Astrocyte of the cerebellum (primary cell): Measurements from ENCODE around the gene SHISA6.

ENCODE experiments used
- DNase-seq: peaks from one replicate; pipeline ENCODE4 v3.0.0-alpha.2; 2011; ENCODE audit warnings: low read depth
- H3K4me3 ChIP-seq: 2 replicates; pipeline ENCODE4 v1.5.1; 2011; ENCODE audit warnings: mild to moderate bottlenecking, low read depth, low read length, moderate library complexity
- in situ Hi-C: cut with HindIII; loops from 2 replicates; pipeline ENCODE4 v1.10.0; 2017; ENCODE audit warnings: low sequenced_read_pairs
- TF ChIP-seq, protein P1 (sequence below): IDR thresholded peaks from 2 replicates; pipeline ENCODE4 v1.5.1; 2012; ENCODE audit warnings: low read length, low read depth, moderate library complexity, mild to moderate bottlenecking; ENCODE audit errors: missing control alignments

Gene SHISA6

DNA sequence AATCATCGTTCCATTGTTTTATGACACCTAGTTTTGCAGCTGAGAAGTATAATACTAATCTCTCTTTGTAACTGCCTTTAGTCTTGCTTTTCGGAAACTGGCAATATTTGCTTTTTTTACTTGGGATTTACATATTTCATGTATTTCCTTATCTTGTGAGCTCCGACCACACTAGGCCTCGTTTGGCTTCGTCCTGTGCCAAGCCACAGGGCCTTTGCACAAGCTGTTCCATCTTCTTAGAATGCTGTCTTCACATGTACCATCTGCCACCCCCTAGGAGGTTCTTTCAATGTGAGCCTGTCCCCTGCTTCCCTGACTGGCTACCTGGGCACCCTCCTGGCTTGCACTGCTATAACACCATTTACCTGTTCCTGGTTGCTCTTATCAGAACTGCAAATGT, 77.2 kb downstream of the SHISA6 start:
- in situ Hi-C loops = no loop called here
- DNase-seq = no peak
- H3K4me3 ChIP-seq = no peak overlapping the region
- TF ChIP-seq, protein P1, sequence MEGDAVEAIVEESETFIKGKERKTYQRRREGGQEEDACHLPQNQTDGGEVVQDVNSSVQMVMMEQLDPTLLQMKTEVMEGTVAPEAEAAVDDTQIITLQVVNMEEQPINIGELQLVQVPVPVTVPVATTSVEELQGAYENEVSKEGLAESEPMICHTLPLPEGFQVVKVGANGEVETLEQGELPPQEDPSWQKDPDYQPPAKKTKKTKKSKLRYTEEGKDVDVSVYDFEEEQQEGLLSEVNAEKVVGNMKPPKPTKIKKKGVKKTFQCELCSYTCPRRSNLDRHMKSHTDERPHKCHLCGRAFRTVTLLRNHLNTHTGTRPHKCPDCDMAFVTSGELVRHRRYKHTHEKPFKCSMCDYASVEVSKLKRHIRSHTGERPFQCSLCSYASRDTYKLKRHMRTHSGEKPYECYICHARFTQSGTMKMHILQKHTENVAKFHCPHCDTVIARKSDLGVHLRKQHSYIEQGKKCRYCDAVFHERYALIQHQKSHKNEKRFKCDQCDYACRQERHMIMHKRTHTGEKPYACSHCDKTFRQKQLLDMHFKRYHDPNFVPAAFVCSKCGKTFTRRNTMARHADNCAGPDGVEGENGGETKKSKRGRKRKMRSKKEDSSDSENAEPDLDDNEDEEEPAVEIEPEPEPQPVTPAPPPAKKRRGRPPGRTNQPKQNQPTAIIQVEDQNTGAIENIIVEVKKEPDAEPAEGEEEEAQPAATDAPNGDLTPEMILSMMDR = no peak

DNA sequence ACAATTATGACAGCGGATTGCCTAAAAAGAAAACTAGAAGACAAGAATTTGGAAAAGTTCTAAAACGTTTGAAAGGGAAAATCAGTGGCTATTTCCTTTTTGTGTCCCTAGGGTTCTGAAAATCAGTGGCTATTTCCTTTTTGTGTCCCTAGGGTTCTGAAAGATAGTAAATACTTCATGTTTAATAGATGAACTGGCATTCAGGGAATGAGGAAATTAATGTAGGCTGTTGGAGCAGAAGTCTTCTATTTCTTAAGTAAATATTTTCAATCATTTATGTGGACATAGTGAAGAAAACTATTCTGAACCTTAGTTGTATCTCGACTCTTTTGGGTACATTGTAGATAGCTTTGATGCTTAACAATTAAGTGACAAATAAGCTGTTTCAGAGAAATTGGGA, 78.9 kb downstream of the SHISA6 start:
- TF ChIP-seq, protein P1 = no peak
- no peak for DNase-seq
- in situ Hi-C loops = no loop called here
- no peak overlapping the region for H3K4me3 ChIP-seq

DNA sequence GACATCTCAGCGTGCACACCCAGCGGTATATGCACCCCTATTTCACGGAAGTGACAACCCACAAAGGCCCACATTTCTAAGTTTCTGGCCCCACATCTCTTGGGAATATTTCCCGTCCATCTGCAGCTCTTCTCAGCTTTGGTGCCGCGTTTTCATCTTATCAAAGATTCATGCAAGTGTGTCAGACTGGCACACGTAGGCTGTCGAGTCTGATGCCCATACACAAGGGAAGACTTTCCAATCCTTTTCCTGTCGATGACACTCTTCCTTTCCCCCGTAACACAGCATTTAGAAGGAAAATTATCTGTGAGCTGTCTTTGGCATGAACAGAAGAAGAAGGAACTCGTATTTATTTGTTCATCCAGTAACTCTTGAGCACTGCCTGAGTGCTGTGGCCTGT, 83.0 kb downstream of the SHISA6 start:
- no peak overlapping the region for H3K4me3 ChIP-seq
- no peak for DNase-seq
- in situ Hi-C loops = no loop called here
- TF ChIP-seq, protein P1 = no peak

DNA sequence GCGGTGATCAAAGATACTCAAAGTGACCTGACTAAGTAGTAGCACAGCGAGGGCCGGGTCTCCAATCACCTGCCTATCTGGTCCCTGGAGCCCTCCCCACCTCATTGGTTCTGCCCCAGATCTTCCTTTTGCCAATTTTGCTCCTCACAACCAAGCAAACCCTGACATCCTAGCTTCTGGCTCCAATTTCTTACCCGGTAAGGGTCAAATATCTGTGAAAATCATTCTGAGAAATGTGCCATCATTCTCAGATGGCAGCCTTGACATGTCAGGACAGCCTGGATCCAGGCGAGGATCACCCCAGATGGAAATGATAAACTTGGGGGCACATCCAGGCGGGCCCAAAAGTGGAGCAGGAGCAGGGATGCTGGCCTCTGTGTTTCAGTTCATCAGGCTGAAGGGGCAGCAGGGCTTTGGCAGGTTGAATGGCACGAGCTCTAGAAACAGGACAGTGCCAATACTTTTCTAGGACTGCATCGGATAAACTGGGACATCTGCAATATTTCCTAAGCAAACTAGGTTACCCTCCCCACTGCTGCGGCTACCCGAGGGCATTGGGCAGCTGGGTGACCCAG, 83.9 kb downstream of the SHISA6 start:
- in situ Hi-C loops = no loop called here
- TF ChIP-seq, protein P1 = no peak
- no peak for DNase-seq
- no peak overlapping the region for H3K4me3 ChIP-seq

DNA sequence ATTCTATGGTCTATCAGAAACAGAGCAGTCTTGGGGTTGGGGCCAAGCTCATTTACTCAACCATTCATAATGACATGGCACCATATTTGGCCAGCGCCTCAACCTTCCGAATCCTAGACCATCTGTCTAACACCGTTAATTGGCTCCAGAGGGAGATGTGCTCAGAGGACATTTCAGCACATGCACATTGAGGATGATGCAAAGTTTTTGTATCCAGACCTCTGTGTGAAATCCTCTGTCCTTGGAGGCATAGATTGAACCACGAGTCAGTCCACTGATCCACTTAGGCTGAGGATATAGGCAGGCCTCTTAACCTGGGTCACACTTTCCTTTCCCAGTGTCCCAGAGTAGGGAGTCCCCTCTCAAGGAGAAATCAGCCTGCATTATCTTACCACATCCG, 85.5 kb downstream of the SHISA6 start:
- in situ Hi-C loops = no loop called here
- TF ChIP-seq, protein P1 = no peak
- no peak overlapping the region for H3K4me3 ChIP-seq
- DNase-seq = no peak

DNA sequence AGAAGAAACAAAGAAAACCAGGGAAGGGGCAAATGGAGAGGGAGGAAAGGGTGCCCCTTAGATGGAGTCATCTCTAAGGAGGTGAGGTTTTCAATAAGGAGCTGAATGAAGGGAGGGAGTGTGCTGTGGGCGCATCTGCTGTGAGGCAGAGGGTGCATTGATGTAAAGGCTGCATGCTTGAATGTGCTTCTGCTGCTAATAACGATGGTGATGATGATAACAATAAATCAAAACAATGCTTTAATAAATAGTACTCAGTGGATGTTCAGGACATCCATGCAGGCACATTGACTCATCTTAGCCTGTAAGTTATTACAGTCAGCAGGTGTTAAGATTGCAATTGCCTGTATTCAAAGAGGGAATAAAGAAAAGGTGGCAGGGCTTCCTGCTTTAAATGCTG, 87.8 kb downstream of the SHISA6 start:
- no peak overlapping the region for H3K4me3 ChIP-seq
- no peak for DNase-seq
- TF ChIP-seq, protein P1 = no peak
- in situ Hi-C loops = no loop called here
